Endothelial cell of umbilical vein (primary cell): ENCODE measurements around the gene TBC1D24. TPM values are rescaled to one million over a fixed set of nuclear protein-coding genes. Genes with fewer than 3 reads are reported as not detected.

ENCODE experiments used
- BruUV-seq: library from RNA; stranded (reverse); fragments of 400-500 nt; replicated peaks from 2 replicates; lab custom pipeline; 2021; lab: Mats Ljungman, UMichigan
- CTCF ChIA-PET: fragments of 300-600, 350-600 bp; sonication (Branson Sonifier 250); formaldehyde crosslinking; loops from one replicate; lab custom pipeline; 2021; ENCODE audit warnings: antibody characterized with exemption, inconsistent platforms; lab: Charles Lee
- POLR2A ChIA-PET: fragments of 300-600, 350-600 bp; sonication (Branson Sonifier 250); formaldehyde crosslinking; loops from one replicate; lab custom pipeline; 2021; ENCODE audit warnings: antibody characterized with exemption, inconsistent platforms; lab: Charles Lee
- DNase-seq: peaks from one replicate; pipeline ENCODE4 v3.0.0-alpha.2; 2011; ENCODE audit warnings: low read depth, low spot score
- FAIRE-seq: peaks from 2 replicates; lab custom pipeline; 2011; peaks lifted over from hg19 to GRCh38; lab: Jason Lieb, UNC
- H2AFZ ChIP-seq: 2 replicates; pipeline ENCODE4 v1.6.0; 2012; ENCODE audit warnings: low read depth, low read length, control low read depth, inconsistent platforms
- H3K27ac ChIP-seq: 2 replicates; pipeline ENCODE4 v1.5.1; 2011; ENCODE audit warnings: low read depth, mild to moderate bottlenecking, control low read depth, low read length, moderate library complexity; ENCODE audit not compliant: insufficient read depth
- H3K27me3 ChIP-seq, 2 experiments: 2 replicates each; pipeline versions ENCODE4 v1.6.0 to v1.6.1; 2011; ENCODE audit warnings: low read length in 2 of 2, mixed read lengths in 1 of 2; ENCODE audit not compliant: control insufficient read depth in 2 of 2, insufficient read depth in 2 of 2
- H3K36me3 ChIP-seq, 2 experiments: 2 replicates in 1 of 2; 3 replicates in 1 of 2; pipeline ENCODE4 v1.5.1; 2011; ENCODE audit warnings: low read length in 2 of 2, mild to moderate bottlenecking in 1 of 2, moderate library complexity in 1 of 2; ENCODE audit not compliant: control insufficient read depth in 2 of 2, insufficient read depth in 2 of 2; ENCODE audit errors: extremely low read depth in 1 of 2
- H3K4me1 ChIP-seq: 3 replicates; pipeline ENCODE4 v1.5.1; 2011; ENCODE audit warnings: mild to moderate bottlenecking, low read length; ENCODE audit not compliant: control insufficient read depth, insufficient read depth; ENCODE audit errors: extremely low read depth
- H3K4me2 ChIP-seq: 2 replicates; pipeline ENCODE4 v1.6.1; 2011; ENCODE audit warnings: low read length, control low read depth, mixed read lengths; ENCODE audit not compliant: insufficient read depth
- H3K4me3 ChIP-seq, 3 experiments: fragments of 200-600 bp in 1 of 3; sonication (generic), shearing (Covaris generic) in 1 of 3; replicated peaks in 1 of 3; 2 replicates each; pipeline ENCODE4 v1.5.1; 2011 to 2016; ENCODE audit warnings: control low read depth in 3 of 3, low read length in 3 of 3, mild to moderate bottlenecking in 2 of 3, inconsistent platforms in 1 of 3, low read depth in 1 of 3, moderate library complexity in 1 of 3; ENCODE audit not compliant: insufficient read depth in 1 of 3
- H3K79me2 ChIP-seq: 2 replicates; pipeline ENCODE4 v1.6.0; 2012; ENCODE audit warnings: low read length, inconsistent platforms; ENCODE audit not compliant: control insufficient read depth, insufficient read depth
- H3K9ac ChIP-seq: replicated peaks from 2 replicates; pipeline ENCODE3; 2011; ENCODE audit warnings: low read length, control low read depth; ENCODE audit not compliant: insufficient read depth; ENCODE audit errors: extremely low read depth
- H3K9me1 ChIP-seq: replicated peaks from 3 replicates; pipeline ENCODE4 v1.6.0; 2011; ENCODE audit warnings: mild to moderate bottlenecking, low read length; ENCODE audit not compliant: control insufficient read depth, insufficient read depth; ENCODE audit errors: extremely low read depth
- H3K9me3 ChIP-seq: replicated peaks from 2 replicates; pipeline ENCODE4 v1.5.1; 2012; ENCODE audit warnings: low read length, inconsistent platforms; ENCODE audit not compliant: control insufficient read depth, insufficient read depth
- H4K20me1 ChIP-seq: replicated peaks from 2 replicates; pipeline ENCODE3; 2011; ENCODE audit warnings: mild to moderate bottlenecking, low read length; ENCODE audit not compliant: control insufficient read depth, insufficient read depth; ENCODE audit errors: extremely low read depth
- EZH2 ChIP-seq: IDR thresholded peaks from 2 replicates; pipeline ENCODE4 v1.6.1; 2012; ENCODE audit warnings: borderline replicate concordance, low read depth, mild to moderate bottlenecking, moderate library complexity, low read length, inconsistent platforms; ENCODE audit not compliant: severe bottlenecking
- FOS ChIP-seq: IDR thresholded peaks from 2 replicates; pipeline ENCODE4 v1.6.1; 2011; ENCODE audit warnings: mild to moderate bottlenecking, low read length, moderate library complexity, borderline replicate concordance; ENCODE audit not compliant: insufficient read depth
- GATA2 ChIP-seq: IDR thresholded peaks from 2 replicates; pipeline ENCODE4 v1.7.0; 2011; ENCODE audit warnings: low read depth, mild to moderate bottlenecking, moderate library complexity, mixed read lengths, low read length; ENCODE audit not compliant: insufficient read length, insufficient read depth
- JUN ChIP-seq: IDR thresholded peaks from 2 replicates; pipeline ENCODE4 v1.6.1; 2011; ENCODE audit warnings: borderline replicate concordance, low read depth; ENCODE audit not compliant: insufficient read length, insufficient read depth
- MYC ChIP-seq: IDR thresholded peaks from one replicate; pipeline ENCODE4 v1.6.1; 2011; ENCODE audit warnings: mild to moderate bottlenecking, low read depth, low read length
- POLR2A ChIP-seq: IDR thresholded peaks from 2 replicates; pipeline ENCODE4 v1.6.1; 2012; ENCODE audit warnings: low read depth, mild to moderate bottlenecking, control low read depth, low read length
- POLR2AphosphoS5 ChIP-seq: IDR thresholded peaks from 2 replicates; pipeline ENCODE4 v1.6.1; 2012; ENCODE audit warnings: low read depth, mild to moderate bottlenecking, control low read depth, low read length, moderate library complexity; ENCODE audit not compliant: insufficient read depth
- dilution Hi-C: fragments of 300-500 bp; cut with MboI; formaldehyde crosslinking; loops from one replicate; pipeline ENCODE4 v1.15.0; 2019; ENCODE audit warnings: low sequenced_read_pairs; ENCODE audit not compliant: extremely low pct_ligation_motif_present
- intact Hi-C: fragments of 100-400 bp; cut with micrococcal nuclease; formaldehyde crosslinking; loops from one replicate; pipeline ENCODE4 v1.10.0; 2022
- polyA plus RNA-seq, 4 experiments: library from polyadenylated mRNA; depleted of rRNA in 3 of 4; stranded (reverse) in 3 of 4; unstranded in 1 of 4; fragments of >200 nt; gene quantifications; 2 replicates each; pipeline versions ENCODE4 v1.2.1 to v1.2.3, GENCODE V29; 2011 to 2012; ENCODE audit warnings: missing spikeins in 1 of 4
- total RNA-seq: library from RNA; stranded (reverse); gene quantifications from 2 replicates; pipeline ENCODE4 v1.2.3, GENCODE V29; 2021
- TF ChIP-seq, protein P1 (sequence below): IDR thresholded peaks from 2 replicates; pipeline ENCODE4 v1.6.1; 2011; ENCODE audit not compliant: insufficient read depth, insufficient read length
- TF ChIP-seq, protein P2 (sequence below), 2 donors: IDR thresholded peaks; 1 replicate in 1 of 2; 2 replicates in 1 of 2; pipeline ENCODE4 v1.5.1; 2011; ENCODE audit warnings: low read length in 2 of 2, mild to moderate bottlenecking in 2 of 2, moderate library complexity in 2 of 2, control low read depth in 1 of 2, inconsistent platforms in 1 of 2, low read depth in 1 of 2; ENCODE audit not compliant: insufficient read depth in 1 of 2; ENCODE audit errors: extremely low read depth in 1 of 2

TBC1D24 gene
- total and polyA plus RNA-seq, 2 donors (not counting 3 experiments of a cell fraction or from before 2014, with no cell fraction given), result 8.1 to 22.8 TPM

DNA sequence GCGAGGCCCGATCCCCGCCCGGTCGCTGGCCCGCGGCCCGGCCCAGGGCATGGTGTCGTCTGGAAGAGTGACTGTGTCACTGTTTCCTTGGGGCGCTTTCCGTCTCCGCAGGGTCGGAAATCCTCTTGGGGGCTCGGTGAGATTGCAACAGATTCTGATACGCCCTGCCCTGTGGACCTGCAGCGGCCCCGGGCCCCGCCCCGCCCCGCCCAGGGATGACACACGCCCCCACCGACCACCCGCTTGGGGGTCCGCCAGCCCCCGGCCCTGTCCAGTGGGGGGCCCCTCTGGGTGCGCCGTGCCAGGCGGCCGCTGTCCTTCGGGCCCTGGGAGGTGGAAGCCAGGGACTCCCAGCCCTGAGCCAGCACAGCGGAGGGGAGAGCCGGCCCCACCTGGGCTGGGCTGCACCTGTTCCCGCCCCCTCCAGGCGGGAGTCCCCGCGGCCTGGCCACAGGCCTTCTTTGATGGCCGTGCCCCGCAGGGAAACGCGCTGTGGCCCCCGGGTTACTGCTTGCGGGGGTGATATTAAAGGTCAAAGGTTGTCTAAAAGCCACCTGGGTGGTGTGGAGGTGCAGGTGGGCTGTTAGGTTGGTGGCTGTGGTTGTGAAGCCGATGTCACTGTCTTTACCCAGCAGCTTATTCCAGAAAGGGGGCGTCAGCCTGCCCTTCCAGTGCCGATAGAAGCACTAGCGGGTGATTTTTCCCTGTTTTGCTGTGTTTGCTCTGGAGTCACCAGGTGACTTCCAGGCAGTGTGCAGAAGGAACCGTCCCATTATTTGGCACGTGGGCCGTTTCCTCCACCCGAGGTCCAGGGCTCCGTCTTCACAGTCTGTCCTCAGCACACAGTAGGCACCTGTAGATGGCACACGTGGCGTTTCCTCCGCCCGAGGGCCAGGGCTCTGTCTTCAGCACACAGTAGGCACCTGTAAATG, 752 bp downstream of the TBC1D24 start:
- H3K9me3 ChIP-seq, result no peaks in the 10 kb centered on the region
- no peaks in the 10 kb centered on the region for H3K9me1 ChIP-seq
- intact Hi-C loops (loop anchor here (1.0 to 2.0 kb wide), 3 partner anchors 25 to 224 kb away; partner anchors contain the start of genes ABCA3 and ECI1), dilution Hi-C loops (no loop called here)
- H4K20me1 ChIP-seq, result no peaks in the 10 kb centered on the region
- H3K9ac ChIP-seq, result no peak overlapping the region
- peak overlapping the region; percentile 52 for H3K4me2 ChIP-seq
- peak overlapping the region; percentile 33 to 72 (median 69) for H3K4me3 ChIP-seq
- no TSS peak for BruUV-seq
- H2AFZ ChIP-seq, result peak overlapping the region; percentile 74
- H3K79me2 ChIP-seq, result peaks cover 9% of the 10 kb centered on the region
- H3K27ac ChIP-seq, result no peak overlapping the region
- DNase-seq (no peak), FAIRE-seq (no peak)
- ChIA-PET CTCF (interaction anchor here (0.6 to 2.8 kb wide), 6 partner anchors 11 to 179 kb away, joined by 3 to 10 read pairs (median 4); partner anchors contain the start of gene TEDC2), POLR2A (no interaction called here)
- no peaks in the 10 kb centered on the region for H3K36me3 ChIP-seq
- H3K4me1 ChIP-seq, result peaks cover 10% of the 10 kb centered on the region
- peaks cover 7 to 11% of the 10 kb centered on the region in 2 experiments for H3K27me3 ChIP-seq
- TF ChIP-seq GATA2 (no peak), FOS (no peak), MYC (no peak)
- TF ChIP-seq, protein P1, sequence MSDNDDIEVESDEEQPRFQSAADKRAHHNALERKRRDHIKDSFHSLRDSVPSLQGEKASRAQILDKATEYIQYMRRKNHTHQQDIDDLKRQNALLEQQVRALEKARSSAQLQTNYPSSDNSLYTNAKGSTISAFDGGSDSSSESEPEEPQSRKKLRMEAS, result no peak

DNA sequence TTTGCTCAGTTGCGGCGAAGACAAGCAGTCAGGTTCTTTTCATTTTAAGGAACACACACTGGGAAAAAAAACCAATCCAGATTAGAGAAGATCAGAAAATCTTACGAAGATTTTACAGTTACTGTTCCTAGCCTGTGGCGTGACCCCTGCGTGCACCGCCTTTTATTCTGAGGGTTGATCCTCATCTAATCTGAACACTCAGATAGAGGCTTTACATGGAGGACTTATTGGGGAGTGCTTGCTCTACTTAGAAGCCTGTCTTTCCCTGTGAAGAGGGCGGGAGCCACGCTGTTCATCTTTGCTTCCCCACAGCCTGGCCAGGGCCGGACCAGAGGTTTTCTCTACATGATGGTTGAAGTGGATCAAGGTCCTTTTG, 1.4 kb downstream of the TBC1D24 start:
- Histone ChIP-seq H3K27me3 (peaks cover 5 to 7% of the 10 kb centered on the region in 2 experiments), H3K4me3 (no peak overlapping the region), H3K27ac (no peak overlapping the region), H3K4me2 (no peak overlapping the region), H3K4me1 (peaks cover 10% of the 10 kb centered on the region), H2AFZ (no peak overlapping the region), H3K79me2 (peaks cover 9% of the 10 kb centered on the region), H3K9me1 (no peaks in the 10 kb centered on the region), H3K9ac (no peak overlapping the region), H3K9me3 (no peaks in the 10 kb centered on the region), H3K36me3 (no peaks in the 10 kb centered on the region), H4K20me1 (no peaks in the 10 kb centered on the region)
- no TSS peak for BruUV-seq
- FAIRE-seq (no peak), DNase-seq (no peak)
- ChIA-PET CTCF (interaction anchor here (2.8 kb wide), 1 partner anchor 25 kb away, joined by 10 read pairs; no protein-coding TSS in a partner anchor), POLR2A (no interaction called here)
- TF ChIP-seq, protein P2, sequence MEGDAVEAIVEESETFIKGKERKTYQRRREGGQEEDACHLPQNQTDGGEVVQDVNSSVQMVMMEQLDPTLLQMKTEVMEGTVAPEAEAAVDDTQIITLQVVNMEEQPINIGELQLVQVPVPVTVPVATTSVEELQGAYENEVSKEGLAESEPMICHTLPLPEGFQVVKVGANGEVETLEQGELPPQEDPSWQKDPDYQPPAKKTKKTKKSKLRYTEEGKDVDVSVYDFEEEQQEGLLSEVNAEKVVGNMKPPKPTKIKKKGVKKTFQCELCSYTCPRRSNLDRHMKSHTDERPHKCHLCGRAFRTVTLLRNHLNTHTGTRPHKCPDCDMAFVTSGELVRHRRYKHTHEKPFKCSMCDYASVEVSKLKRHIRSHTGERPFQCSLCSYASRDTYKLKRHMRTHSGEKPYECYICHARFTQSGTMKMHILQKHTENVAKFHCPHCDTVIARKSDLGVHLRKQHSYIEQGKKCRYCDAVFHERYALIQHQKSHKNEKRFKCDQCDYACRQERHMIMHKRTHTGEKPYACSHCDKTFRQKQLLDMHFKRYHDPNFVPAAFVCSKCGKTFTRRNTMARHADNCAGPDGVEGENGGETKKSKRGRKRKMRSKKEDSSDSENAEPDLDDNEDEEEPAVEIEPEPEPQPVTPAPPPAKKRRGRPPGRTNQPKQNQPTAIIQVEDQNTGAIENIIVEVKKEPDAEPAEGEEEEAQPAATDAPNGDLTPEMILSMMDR (IDR thresholded peaks at IDR 0.05; ENCODE audit: extremely low read depth in 1 of 2, insufficient read depth in 1 of 2, low read depth in 1 of 2, low read length in 2 of 2), result no peak
- TF ChIP-seq JUN (no peak), GATA2 (no peak), MYC (no peak), POLR2A (no peak), EZH2 (no peak), FOS (no peak), POLR2AphosphoS5 (no peak)
- TF ChIP-seq, protein P1, result no peak
- dilution Hi-C loops, result no loop called here
- intact Hi-C loops, result no loop called here
